HG03378 (cell line): ENCODE data around the gene TSGA10IP.
A peak's percentile ranks its signal among the peaks of the same experiment; 100 is the strongest.
"Not testable (repeated sequence)": the region's sequence is repeated elsewhere in the genome, so short reads cannot be mapped to it uniquely, and the experiment has no call there.

Experiments
- ATAC-seq: cut with Tn5 transposase; IDR thresholded peaks from one replicate; pipeline ENCODE4 v1.9.1; 2021; ENCODE audit warnings: mild to moderate bottlenecking, moderate library complexity; ENCODE audit not compliant: unreplicated experiment

The TSGA10IP gene

DNA sequence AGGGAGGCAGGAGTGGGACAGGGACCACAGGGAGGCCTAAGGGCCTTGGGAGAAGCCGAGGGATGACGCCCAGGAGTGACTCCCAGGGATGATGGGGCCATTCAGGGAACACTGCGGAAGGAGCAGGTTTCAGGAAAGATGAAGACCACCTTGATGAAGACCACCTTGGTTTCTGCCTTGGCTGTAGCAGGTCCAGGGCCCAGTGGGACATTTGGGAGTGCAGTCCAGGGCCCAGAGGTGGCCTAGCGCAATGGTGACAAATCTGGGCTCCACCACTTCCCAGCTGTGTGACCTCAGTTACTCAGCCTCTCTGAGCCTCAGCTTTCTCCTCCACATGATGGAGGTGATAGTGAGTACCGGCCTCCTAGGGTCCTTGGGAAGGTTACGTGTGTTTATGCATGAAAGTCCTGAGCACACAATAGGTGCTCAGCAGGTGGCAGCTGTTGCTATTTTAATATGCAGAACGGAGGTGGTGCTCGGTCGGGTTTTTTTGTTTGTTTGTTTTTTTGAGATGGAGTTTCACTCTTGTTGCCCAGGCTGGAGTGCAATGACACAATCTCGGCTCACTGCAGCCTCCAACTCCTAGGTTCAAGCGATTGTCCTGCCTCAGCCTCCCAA is 770 bp downstream of the TSGA10IP start:
- ATAC-seq, result no peak

GRCh38 chr11:65946655-65947054 is 1.4 kb downstream of the TSGA10IP start:
- no peak for ATAC-seq

- no peak for ATAC-seq
These were observed 1.9 kb downstream of the TSGA10IP start for GRCh38 chr11:65947133-65947532.

- no peak for ATAC-seq
These were observed 2.4 kb downstream of the TSGA10IP start for GRCh38 chr11:65947603-65948125.

DNA sequence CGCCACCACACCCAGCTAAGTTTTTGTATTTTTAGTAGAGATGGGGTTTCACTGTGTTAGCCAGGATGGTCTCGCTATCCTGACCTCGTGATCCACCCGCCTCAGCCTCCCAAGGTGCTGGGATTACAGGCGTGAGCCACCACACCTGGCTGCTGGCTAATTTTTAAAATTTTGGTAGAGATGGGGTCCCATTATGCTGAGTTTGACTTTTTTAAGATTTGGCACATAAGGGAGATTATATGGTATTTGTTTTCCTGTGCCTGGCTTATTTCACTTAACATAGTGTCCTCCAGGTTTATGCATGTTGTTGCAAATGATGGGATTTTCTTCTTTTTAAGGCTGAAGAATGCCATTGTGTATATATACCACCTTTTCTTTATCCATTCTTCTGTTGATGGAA is 5.4 kb downstream of the TSGA10IP start:
- not testable (repeated sequence) for ATAC-seq

DNA sequence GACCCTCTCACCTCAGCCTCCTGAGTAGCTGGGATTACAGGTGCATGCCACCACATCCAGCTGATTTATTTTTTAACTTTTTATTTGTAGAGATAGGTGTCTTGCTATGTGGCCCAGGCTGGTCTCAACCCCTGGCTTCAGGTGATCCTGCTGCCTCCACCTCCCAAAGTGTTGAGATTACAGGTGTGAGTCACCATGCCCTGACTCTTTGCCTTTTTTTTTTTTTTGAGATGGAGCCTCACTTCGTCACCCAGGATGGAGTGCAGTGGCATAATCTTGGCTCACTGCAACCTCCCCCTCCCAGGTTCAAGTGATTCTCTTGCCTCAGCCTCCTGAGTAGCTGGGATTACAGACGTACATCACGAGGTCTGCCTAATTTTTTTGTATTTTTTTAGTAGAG is 6.4 kb downstream of the TSGA10IP start:
- not testable (repeated sequence) for ATAC-seq

- ATAC-seq, result no peak
These were observed 6.8 kb downstream of the TSGA10IP start for GRCh38 chr11:65952052-65952521.

GRCh38 chr11:65953471-65953870 is 8.2 kb downstream of the TSGA10IP start:
- ATAC-seq, result no peak

DNA sequence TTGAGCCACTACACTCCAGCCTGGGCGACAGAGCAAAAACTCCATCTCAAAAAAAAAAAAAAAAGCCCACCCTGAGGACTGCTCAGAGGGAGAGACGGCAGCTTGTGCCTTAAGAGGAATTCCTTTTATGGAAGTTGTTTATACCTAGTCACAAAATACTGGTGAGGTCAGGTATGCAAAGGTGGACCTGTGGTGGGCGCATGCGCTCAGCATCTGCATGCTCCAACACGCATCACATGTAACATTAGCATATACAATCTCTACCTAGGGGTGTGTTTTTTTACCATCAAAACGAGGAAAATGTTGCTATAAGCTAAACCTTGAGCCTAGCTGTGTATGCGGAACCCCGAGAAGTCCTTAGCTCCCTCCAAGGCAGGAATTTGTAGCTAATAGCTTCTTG is 9.5 kb downstream of the TSGA10IP start:
- no peak for ATAC-seq

DNA sequence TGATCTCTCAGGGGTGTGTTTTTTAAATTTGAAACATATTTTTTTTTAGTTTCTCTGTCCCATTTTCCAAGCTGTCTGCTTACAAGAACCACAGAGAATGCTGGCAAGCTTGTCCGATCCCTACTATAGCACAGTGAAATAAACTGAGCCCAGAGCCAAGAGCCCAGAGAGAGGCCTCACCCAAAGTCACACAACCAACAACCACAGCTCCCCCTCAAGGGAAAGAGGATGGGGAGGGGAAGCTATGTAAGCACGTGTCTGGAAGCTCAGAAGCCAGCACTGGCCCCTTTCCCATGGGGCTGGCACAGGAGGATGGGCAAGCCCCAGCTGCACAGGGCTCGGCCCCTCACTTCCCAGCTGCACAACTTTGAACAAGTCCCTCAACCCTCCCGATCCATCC is 13.0 kb downstream of the TSGA10IP start:
- no peak for ATAC-seq

GRCh38 chr11:65958774-65959420 is 13.6 kb downstream of the TSGA10IP start:
- no peak for ATAC-seq

DNA sequence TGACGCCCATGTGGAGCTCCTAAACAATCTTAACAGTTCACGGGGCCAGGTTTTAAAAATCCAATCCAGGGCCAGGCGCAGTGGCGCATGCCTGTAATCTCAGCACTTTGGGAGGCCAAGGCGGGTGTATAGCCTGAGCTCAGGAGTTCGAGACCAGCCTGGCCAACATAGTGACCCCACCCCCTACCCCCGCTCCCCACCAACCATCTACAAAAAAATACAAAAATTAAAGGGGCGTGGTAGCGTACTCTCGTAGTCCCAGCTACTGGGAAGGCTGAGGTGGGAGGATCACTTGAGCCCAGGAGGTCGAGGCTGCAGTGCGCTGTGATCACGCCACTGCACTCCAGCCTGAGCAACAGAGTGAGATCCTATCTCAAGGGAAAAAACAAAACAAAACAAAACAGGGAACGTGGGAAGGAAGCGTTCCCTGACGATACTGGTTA is 15.6 kb downstream of the TSGA10IP start:
- ATAC-seq, result no peak

GRCh38 chr11:65961267-65962140 is 16.2 kb downstream of the TSGA10IP start, which contains the start of gene SART1:
Gene SART1 (plus strand): TSS chr11:65961734. CDS start chr11:65961781, 47 bp downstream.
- peak; percentile 67 for ATAC-seq

GRCh38 chr11:65962141-65962564 is 16.9 kb downstream of the TSGA10IP start:
- ATAC-seq, result no peak

- no peak for ATAC-seq
These were observed 19.6 kb downstream of the TSGA10IP start for GRCh38 chr11:65964906-65965305.

DNA sequence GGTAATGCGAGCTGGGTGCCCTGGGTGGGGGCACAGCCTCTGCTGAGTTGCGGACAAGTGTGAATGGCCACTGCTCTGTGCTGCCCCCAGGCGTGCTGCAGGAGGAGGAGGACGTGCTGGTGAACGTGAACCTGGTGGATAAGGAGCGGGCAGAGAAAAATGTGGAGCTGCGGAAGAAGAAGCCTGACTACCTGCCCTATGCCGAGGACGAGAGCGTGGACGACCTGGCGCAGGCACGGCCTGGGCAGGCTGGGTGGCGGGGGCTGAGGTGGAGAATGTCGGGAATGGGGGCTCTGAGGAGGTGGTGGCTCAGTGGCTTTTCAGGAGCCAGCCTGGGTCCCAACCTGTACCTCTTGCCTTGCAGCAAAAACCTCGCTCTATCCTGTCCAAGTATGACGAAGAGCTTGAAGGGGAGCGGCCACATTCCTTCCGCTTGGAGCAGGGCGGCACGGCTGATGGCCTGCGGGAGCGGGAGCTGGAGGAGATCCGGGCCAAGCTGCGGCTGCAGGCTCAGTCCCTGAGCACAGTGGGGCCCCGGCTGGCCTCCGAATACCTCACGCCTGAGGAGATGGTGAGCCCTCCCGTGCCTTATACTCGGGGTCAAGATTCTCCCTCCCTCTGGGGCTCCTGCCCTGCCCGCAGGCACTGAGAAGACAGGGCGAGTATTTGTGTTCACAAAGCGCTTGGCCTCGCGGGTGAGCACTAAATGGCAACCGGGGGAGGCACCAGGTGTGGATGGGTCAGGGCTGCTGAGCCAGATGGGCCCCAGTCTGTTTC is 20.9 kb downstream of the TSGA10IP start:
- ATAC-seq, result no peak

GRCh38 chr11:65967329-65967934 is 22.2 kb downstream of the TSGA10IP start:
- ATAC-seq, result no peak

GRCh38 chr11:65968600-65969482 is 23.6 kb downstream of the TSGA10IP start:
- no peak for ATAC-seq

DNA sequence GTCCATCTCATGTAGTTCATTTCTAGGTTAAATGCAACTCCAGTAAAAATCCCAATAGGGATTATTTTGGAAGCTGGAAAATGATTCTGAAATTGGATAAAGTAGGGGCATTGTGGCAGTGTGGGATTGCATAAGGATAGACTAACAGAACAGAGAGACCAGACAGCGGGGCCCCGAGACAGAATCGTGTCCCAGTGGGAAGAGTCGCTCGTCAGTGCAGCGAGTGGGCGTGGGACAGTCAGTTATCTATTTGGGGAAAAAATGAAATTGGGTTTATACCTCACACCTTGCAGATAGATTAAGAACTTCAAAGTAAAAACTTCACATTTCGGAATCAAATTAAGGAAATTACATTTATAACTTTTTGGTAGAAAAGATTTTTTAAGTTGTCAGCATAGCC is 26.8 kb downstream of the TSGA10IP start:
- ATAC-seq, result no peak
